ENCODE data around the gene RP2. TPM values are rescaled to one million over a fixed set of nuclear protein-coding genes. Genes with fewer than 3 reads are reported as not detected.
A peak's percentile ranks its signal among the peaks of the same experiment; 100 is the strongest.

Gene RP2
- total RNA-seq, result 1 to 10 TPM; 3.9 to 5.0 TPM

DNA sequence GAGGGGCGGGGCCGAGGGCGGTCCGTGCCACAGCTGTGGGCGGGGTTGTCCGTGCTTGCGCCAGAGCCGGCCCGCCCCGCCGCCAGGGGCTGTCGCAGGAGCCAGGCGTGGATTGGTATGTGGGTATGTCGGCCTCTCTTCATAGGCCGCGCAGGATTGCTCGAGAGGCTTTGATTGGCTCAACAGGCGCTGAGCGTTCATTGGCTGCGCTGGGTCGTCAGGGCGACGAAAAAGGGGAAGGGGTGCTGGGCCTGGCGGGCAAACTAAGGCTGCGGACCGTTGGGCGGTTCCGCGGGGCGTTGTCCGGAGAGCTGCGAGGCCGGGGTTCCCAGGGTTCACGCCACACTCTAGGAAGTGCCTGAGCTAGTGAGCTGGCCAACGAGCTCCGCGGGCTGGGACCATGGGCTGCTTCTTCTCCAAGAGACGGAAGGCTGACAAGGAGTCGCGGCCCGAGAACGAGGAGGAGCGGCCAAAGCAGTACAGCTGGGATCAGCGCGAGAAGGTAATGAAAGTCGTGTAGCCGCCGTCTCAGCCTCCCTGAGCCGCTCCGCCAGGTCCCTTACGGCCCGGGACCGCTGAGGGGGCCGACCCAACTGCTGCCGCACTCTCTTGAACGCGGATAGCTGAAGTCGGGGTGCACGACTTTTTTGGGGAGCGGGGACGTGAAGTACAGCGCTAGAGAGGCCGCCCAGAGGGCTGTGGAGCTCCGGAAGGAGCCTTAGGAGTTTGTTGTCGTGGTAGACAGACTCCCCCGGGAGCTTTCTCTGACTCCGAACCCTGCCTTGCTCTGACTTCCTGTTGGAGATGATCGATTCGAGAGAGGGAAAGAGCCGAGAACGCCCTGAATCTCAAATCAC is at the start of gene RP2:
Gene RP2 (plus strand): TSS at position 343 of the 857 bp plus-strand sequence. CDS start 58 bp downstream, at position 401.
- peak; percentile 94 for DNase-seq (ENCODE audit: low spot score)
- Histone ChIP-seq H3K27ac (peak within 1 kb of the TSS; percentile 87 to 91), H3K4me1 (peaks cover 0 to 4% of the 10 kb centered on the region in 2 donors), H3K27me3 (no peaks in the 10 kb centered on the region), H3K9me3 (no peaks in the 10 kb centered on the region), H3K4me3 (peak within 1 kb of the TSS; percentile 61 to 67), H3K36me3 (no peaks in the 10 kb centered on the region)
- TF ChIP-seq, protein P1, sequence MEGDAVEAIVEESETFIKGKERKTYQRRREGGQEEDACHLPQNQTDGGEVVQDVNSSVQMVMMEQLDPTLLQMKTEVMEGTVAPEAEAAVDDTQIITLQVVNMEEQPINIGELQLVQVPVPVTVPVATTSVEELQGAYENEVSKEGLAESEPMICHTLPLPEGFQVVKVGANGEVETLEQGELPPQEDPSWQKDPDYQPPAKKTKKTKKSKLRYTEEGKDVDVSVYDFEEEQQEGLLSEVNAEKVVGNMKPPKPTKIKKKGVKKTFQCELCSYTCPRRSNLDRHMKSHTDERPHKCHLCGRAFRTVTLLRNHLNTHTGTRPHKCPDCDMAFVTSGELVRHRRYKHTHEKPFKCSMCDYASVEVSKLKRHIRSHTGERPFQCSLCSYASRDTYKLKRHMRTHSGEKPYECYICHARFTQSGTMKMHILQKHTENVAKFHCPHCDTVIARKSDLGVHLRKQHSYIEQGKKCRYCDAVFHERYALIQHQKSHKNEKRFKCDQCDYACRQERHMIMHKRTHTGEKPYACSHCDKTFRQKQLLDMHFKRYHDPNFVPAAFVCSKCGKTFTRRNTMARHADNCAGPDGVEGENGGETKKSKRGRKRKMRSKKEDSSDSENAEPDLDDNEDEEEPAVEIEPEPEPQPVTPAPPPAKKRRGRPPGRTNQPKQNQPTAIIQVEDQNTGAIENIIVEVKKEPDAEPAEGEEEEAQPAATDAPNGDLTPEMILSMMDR (IDR thresholded peaks at IDR 0.05), result no peak

DNA sequence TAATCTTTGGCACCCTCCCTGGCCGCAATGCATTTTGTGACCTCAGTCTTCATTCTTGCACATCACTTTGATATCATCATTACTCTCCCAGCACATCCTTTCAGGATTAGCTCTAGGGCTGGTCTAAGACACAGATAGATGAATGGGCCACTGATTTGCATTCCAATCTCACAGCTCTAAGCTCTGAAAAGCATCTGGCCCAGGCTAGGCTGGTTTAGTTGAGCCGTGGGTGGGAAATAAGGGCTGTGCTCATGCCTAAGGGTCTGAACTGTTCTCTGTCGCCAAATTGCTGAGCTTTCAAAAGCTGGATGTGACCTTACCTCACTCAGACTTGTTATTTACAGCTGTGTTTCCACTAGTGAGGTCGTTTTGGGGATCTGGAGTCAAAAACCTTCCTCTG is 47.9 kb upstream of the RP2 start:
- TF ChIP-seq, protein P1 (IDR thresholded peaks at IDR 0.05), result no peak
- no peak for DNase-seq (ENCODE audit: low spot score)
- H3K27me3 ChIP-seq, result no peaks in the 10 kb centered on the region
- no peaks in the 10 kb centered on the region for H3K9me3 ChIP-seq
- H3K27ac ChIP-seq, result no peak overlapping the region
- no peaks in the 10 kb centered on the region for H3K36me3 ChIP-seq
- H3K4me1 ChIP-seq, result no peaks in the 10 kb centered on the region
- no peak overlapping the region for H3K4me3 ChIP-seq

DNA sequence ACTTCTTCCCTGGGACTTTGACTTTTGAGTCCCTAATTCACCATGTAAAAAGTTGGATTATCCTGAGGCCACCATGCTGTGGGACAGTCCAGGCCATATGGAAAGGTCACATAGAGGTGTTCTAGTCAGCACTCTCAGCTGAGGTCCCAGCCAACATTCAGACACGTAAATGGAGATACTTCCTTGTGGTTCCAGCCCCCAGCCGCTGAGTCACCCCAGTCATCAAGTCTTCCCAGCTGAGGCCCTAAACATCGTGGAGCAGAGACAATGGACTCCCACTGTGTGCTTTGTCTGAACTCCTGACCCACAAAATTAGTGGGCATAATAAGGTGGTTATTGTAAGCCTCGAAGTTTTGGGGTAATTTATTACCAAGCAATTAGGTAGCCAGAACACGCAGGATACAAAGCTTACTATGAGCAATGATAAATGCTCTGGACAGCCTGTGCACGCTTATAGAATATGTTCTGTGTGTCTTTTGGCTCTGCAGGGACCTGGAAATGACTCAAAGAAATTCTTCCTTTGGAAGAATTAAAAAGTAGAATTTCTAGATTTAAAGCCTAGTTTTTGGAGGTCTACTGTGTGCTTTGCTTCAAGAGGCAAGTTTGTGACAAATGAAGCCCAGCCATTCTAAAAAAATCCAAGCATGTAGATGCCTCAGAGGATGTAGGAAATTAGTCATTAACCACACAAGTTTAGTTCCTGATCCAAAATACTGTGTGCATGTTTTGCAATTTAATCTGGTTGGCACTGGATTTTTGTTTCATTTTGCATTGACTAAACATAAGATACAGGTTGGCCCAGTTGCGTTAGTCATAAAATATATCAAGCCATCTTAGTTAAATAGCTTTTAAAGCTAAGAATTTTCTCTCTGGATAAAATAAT is 44.7 kb upstream of the RP2 start:
- Histone ChIP-seq H3K9me3 (no peaks in the 10 kb centered on the region), H3K4me1 (no peaks in the 10 kb centered on the region), H3K36me3 (no peaks in the 10 kb centered on the region), H3K27ac (no peak overlapping the region), H3K27me3 (no peaks in the 10 kb centered on the region), H3K4me3 (no peak overlapping the region)
- no peak for DNase-seq (ENCODE audit: low spot score)
- TF ChIP-seq, protein P1 (IDR thresholded peaks at IDR 0.05), result no peak

DNA sequence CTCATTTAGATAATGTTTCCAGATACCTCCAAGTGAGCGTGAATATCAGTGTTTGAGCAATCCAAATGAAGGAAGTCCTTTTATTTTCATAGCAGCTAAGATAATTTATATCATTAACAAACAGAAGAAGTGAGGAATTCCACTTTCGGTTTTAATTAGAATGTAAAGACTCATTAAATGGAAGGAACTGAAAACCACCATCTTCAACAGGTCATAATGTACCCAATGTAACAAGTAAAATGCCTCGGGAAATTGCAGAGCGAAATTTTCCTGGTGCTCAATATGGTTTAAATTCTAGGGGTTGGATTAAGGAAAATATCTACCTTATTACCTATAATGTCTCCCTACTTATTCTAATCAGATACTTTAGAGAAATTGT is 44.0 kb upstream of the RP2 start:
- no peak for DNase-seq (ENCODE audit: low spot score)
- no peak overlapping the region for H3K27ac ChIP-seq
- no peaks in the 10 kb centered on the region for H3K4me1 ChIP-seq
- no peak overlapping the region for H3K4me3 ChIP-seq
- no peaks in the 10 kb centered on the region for H3K36me3 ChIP-seq
- TF ChIP-seq, protein P1 (IDR thresholded peaks at IDR 0.05), result no peak
- no peaks in the 10 kb centered on the region for H3K9me3 ChIP-seq
- H3K27me3 ChIP-seq, result no peaks in the 10 kb centered on the region

DNA sequence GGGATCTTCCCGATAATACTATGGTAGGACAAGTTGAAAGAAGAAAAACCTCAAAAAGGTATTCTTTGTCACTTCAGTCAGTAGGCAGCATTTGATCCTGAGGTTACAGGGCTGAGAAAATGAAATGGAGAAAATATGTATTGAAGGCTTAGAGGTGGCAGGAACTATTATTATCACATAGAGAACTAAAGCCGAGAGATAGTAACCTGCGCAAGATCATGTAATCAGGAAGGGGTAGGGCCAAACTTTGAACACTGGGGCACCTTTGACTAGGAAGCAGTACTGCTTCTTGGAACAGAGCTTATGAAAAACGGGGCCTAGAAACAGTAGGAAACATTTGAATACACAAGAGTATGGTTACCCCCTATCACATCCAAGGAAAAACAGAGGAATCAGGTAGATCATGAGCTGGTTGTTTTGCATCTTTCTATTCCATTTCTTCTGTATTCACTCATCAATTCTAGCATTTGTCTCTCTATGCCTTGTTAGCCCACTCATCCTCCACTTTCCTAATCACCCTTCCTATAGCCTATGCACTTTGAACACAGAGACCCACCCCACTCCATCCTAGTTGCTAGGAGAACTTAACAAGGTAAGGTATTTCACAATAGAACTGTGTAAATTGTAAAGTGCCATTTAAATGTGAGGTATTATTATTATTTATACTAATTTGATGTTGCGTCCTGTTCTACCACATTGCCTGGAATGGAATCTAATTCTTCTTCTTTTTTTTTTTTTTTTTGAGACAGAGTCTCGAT is 43.3 kb upstream of the RP2 start:
- no peaks in the 10 kb centered on the region for H3K36me3 ChIP-seq
- no peaks in the 10 kb centered on the region for H3K4me1 ChIP-seq
- H3K27me3 ChIP-seq, result no peaks in the 10 kb centered on the region
- TF ChIP-seq, protein P1 (IDR thresholded peaks at IDR 0.05), result no peak
- DNase-seq (ENCODE audit: low spot score), result no peak
- no peak overlapping the region for H3K4me3 ChIP-seq
- H3K27ac ChIP-seq, result no peak overlapping the region
- H3K9me3 ChIP-seq, result no peaks in the 10 kb centered on the region
